Stimulated activated CD4-positive, alpha-beta T cell treated with anti-CD3 and anti-CD28 coated beads, Interleukin-12 subunit alpha, Interleukin-12 subunit beta, amount 100 ng/mL, for 48 hours (primary cell): Measurements from ENCODE around the gene TULP4.

ENCODE experiments used
- DNase-seq, 3 donors: peaks; one replicate each; pipeline ENCODE4 v3.0.0-alpha.2; 2020; ENCODE audit warnings: low read depth in 2 of 3, low spot score in 1 of 3

The TULP4 gene

DNA sequence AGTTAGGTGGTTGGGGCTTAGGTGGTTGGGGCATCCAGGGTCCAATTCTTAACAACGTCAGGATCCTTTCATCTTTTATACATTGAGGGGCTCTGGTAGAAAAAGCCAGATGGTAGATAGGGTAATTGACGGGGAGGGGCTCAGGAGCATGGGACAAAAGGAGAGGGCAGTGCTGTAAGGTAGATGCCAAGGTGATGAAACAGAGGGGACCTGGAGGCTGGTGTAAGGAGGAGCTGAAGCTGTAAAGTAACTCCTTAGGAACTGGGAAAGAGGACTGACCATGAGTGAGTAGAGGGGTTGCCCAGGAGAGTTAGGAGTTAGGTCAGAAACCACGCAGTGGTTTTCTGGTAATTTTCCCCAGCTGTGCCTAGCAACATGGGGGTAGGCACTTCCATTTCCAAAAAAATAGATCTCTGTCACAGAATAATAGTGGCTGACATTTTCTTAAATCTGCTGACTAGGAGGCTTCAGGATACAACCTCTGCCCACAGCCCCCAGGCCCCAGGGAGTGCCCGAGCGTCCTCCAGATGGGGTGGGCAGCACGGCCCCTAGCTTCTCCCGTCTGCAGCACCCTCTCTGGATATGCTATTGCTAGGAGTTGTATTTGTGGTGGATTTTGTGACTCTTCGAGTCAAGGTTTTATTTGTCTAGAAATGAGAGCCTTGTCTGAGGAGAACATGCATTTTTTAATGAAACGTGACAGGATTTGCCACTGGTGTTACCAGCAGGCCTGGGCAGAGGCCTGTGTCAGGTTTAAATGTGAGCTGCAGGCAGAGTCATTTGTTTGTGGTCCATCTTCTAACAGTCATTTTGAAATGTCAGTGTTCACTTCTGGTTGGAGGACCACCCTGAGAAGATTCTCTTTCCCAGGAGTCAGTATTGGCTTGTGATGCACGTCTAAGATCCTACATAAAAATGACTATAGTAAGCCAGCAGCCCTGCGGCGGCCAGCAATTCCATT is 44.6 kb downstream of the TULP4 start:
- DNase-seq = no peak

DNA sequence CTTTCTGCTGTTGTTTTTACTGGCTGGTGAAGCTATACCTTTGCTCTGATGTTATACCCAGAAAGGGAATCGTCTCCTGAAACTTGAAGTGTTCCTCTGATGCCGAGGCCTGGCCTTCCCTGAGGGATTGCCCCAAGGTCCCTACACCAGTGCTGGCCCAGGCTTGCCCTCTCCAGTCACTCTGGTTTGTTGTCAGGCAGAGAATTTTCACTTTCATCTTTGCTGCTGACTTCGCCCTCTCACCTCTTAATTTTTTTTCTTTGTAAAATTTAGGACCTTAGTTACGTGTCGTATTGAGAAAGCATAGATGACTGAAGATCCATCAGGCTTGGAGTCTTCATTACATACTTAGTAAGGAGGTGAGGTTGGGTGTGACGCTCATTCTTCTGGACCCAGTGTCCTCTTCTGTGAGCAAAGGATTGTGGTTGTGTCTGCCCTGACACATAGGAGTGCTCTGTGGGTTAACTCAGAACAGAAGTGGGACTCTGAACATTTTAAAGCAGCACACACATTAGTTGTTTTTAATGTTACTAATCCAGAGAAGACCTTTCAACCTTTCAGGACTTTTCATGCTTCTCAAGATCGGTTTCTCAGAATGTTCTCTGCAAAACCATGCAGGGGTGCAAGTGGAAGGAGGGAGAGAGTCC is 45.4 kb downstream of the TULP4 start:
- DNase-seq = peak in 1 of 3 donors; percentile 7

DNA sequence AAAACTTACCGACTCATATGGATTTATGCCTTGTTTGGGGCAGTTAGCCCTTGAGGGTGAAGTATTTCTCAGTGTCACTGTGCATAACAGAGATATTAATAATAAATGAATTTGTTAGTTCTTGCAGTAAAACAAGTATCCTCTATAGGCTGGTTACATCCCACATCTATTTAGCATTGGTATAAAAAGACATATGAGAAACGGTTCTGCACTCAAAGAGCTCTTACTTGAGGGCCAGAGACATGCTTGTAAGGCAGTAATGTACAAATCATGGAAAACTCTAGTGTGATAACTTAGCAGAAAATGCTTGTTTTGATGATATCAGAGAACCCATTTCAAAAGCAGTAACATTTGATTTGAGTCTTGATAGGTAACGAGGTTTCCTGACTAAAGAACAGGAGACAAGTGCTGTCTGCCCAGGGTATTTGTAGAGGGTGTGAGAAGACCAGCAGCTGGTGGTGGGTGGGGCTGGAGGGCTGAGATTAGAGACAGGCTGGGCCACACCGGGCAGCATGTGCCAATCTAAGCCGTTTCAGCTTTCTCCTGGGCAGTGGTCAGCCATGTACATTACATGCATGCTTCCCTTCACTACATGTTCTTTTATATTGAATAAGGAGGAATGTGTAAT is 46.3 kb downstream of the TULP4 start:
- no peak for DNase-seq

DNA sequence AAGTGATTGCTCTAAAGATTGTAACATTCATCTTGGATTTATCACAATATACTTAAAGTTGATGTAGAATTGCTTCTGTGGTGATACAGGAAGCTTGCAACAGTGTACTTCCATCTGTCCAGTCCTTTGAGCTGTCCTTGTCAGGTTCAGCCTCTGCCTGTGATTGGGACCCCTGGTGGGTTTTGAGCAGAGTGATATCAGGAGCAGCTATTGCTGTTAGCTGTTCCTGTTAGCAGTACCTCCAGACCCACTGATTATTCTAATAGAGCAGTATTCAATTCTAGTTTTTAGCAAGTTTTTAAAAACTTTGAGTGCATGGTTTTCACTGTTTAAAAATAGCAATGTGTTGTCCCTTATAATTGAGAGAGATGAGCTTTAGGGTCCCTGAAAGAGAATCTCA is 48.8 kb downstream of the TULP4 start:
- no peak for DNase-seq

DNA sequence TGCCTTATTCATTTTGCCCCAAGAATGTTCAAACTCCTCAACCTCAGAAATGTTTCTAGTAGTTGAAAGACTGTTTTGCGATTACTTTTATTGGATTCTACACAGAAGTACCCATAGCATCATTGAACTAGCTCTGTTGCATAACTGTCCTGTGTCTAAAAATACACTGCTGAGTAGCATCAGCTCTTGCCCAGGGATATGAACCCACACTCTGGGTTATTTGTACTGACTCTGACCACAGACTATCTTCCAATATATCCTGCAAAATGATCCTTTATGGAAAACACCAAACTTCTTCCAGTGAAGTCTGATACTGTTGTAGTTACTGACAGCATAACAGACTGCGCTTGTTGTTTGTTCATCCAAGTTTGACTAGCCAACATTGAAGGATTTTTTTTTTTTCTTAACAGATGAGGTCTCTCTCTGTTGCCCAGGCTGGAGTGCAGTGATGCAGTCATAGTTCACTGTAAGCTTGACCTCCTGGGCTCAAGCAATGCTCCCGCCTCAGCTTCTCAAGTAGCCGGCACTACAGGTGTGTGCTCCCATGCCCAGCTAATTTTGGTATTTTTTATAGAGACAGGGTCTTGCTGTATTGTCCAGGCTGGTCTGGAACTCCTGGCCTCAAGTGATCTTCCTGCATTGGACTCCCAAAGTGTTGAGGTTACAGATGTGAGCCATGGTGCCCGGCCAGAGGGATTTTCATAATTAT is 49.9 kb downstream of the TULP4 start:
- no peak for DNase-seq

DNA sequence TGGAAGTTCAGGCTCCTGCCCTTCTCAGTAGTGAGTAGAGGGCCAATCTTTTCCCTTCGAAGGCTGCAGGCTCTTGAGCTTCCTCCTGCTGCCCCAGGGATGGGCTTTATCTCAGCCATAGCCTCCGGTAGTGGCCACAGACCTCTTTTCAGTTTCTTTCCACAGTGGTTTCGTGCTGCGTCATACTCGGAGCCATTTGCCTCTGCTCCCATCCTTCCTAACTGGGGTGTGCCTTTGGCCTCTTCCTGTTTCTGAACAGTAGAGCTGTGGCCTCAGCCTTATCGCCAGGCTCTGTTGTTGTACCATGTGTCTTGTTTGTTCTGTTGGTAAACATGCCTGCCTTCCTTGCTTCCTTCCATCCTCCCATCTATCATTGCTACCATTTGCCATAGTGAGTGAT is 54.1 kb downstream of the TULP4 start:
- DNase-seq = no peak

DNA sequence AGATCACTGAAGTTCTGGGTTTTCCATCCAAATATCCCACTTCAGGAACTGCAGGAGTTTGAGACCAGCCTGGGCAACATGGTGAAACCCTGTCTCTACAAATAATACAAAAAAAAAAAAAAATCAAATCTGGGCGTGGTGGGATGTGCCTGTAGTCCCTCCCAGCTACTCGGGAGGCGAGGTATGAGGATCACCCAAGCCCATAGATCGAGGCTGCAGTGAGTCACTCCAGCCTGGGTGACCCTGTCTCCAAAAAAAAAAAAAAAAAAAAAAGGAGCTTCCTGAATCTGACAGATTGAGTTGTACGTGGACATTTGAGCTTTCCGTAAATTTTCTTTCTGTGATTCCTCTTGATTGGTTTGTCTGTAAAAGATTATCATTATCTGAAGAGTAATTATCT is 55.6 kb downstream of the TULP4 start:
- no peak for DNase-seq

DNA sequence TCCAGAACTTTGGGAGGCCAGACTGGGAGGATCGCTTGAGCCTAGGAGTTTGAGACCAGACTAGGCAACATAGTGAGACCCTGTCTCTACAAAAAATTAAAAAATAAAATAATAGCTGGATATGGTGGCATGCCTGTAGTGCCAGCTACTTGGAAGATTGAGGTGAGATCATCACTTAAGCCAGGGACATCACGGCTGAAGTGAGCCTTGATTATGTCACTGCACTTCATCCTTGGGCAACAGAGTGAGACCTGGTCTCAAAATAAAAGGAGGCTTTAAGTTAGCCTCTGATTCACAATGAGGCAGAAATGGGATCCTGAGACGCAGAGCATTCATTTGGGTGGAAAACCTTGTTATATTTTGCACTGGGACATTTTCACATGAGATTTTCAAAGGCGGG is 57.0 kb downstream of the TULP4 start:
- DNase-seq = no peak

DNA sequence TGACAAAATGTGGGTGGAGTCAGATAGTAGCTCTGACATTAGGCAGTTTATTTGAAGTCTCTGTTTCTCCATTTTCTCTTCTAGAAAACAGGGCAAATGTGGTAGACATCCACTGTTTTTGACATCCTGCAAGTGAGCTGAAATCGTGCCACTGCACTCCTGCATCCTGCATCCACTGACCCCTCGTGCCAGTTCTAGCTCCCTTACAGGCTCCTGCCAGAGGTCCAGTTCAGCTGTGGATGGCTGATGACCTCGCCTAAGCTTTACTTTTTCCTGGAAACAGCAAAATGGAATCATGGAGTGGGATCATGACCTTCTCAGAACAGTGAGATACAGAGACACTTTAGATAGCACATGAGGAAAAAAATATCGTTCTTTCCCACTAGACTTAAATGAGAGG is 58.5 kb downstream of the TULP4 start:
- DNase-seq = no peak

DNA sequence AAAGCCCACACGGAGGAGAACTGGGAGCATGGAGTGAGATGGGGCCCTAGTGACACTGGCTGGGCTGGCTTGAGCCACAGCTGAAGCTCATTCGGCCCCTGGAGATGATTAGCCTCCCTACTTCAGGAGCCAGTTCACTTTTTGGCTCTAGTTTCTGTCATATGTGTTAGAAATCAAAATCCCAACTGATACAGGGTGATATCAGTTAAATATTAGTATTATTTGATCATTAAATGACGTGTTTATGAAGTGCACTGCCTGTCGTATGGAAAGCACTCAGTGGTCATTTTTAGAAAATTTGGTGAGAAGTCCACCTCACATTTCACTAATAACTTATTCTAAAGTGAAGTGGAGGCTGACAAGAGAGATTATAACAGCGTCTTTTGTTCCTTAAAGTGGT is 59.0 kb downstream of the TULP4 start:
- DNase-seq = no peak

DNA sequence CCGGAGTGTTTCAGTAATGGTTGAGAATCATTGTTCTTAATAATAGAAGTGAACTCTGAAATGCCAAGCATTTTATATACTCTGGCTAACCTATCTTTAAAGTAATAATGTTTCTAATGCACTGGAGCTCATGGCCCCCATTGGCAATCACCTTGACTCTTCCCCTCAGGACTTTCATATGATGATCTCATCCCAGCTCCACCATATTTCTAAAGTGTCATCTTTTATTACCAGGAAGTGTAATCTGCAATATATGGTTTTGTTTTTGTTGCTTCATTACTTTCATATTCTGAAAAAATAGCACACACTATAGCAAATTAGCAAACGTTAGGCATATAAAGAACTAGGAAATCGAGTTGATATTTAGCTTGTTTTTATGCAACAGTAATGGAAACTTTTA is 60.3 kb downstream of the TULP4 start:
- DNase-seq = no peak

DNA sequence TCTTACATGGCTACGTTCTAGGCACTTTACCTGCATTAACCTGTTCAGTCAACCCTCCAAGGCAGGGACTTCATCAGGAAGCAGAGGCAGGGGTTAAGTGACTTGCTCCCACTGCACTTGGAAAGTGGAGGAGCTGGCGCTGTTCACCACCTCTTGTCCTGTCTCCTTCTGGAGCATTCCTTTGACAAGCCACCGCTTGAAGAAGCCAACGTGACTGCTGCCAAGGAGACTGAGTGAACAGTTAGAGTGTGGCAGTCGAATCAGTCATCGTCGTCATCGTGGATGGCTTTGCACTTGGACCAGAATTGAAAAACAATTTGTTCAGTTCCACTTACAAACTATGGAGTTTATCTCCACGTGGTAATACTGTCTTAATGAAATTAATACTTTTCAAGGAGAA is 60.9 kb downstream of the TULP4 start:
- no peak for DNase-seq

DNA sequence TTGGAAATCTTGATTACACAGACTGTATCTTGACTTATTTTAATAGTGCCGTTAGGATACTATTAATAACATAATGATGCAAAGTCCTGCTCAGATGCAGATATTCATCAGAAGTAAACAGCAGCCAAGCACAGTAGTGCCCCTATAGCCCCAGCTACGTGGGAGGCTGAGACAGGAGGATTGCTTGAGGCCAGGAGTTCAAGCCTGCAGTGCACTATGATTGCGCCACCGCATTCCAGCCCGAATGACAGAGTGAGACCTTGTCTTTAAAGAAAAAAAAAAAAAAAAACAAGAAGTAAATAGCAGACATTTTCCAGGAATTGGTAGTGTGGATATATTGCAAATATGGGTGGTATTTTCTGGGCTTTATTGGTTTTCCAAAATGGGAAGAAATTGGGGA is 61.8 kb downstream of the TULP4 start:
- no peak for DNase-seq

DNA sequence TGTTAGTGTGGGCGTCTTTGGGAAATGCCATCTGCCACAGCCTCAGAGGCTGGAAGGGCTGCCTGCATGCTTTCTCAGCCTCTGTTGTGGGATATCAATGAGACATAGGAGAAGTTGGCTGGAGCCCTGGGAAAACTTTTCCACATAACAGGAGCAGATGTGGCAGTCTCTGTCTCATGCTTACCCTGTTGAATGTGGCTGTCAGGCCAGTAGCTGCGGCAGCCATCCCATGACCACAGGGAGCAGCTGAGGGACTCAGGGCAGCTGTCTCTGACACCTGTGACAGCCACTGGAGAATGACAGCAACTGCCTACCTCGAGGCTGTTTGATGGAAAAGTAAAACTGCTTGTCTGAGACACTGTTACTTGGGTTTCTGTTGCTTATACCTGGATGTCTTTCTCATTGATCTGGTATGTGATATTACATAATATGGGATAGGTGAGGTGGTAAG is 64.4 kb downstream of the TULP4 start:
- no peak for DNase-seq

DNA sequence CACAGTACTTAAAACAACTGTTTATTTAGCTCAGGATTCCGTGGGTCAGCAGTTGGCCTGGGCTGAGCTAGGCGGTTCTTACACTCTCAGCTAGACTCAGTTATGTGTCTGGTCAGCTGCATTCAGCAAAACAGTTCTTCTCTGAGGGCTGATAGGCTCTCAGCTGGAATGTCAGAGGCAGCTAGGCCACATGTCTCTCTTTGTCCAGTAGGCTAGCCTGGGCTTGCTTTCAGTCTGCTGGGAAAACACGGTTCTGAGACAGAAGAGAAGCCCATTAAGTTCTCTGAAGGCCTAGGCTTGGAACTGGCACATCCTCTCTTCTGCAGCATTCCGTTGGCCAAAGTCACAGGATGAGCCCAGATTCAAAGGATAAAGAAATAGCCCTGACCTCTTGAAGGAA is 65.6 kb downstream of the TULP4 start:
- DNase-seq = no peak

DNA sequence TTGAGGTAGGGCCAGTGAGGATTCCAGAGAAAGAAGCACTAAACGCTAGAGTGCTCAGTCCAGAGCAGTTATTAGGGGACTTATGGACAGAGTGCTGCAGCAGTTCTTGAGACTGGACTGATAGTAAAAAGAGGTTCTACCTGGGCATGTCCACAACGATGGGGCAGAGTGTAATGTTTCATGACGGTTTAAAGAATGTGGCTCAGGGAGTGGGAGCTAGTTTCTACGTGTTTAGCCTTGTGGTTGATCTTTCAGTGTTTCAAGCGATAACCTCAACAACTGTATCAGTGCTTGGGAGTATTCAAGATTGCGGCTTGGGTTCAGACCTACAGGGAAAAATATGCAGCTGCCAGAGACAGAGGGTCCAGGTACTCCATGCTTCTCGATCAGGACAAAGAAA is 67.1 kb downstream of the TULP4 start:
- no peak for DNase-seq

DNA sequence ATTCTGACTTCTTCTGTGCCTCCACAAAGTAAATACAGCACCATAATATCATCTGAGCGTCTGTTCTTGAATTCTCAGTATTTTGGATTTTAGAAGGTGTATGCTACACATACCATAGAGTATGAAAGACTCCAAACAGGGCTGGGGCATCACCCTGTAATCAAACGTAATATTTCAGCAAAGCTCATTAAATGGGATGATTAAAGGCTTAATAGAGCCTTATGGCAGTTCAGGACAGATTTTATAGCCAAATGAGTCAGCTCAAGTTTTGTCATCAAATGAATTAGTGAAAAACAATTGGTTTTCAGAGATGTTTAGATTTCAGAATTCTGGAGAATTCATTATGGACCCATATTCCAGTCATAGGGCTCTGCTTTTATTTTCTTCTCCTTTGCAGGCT is 68.9 kb downstream of the TULP4 start:
- DNase-seq = no peak

DNA sequence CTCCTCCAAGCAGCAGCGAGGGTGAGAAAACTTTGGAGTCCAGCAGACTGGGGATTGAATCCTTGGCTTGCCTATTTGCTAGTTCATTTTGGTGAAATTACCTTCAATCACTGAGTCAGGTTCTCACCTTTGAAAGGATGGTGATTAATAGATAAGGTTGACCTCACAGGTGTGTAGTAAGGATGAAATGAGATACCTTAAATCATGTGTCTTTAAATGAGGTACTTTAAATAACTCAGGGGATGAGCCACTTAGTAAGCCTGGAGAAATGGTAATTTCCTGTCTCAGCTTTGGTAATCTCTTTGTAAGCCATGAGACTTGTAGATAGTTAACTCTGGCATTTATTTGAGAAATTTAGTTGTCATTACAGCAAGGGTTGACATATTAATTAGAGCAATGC is 70.2 kb downstream of the TULP4 start:
- no peak for DNase-seq

DNA sequence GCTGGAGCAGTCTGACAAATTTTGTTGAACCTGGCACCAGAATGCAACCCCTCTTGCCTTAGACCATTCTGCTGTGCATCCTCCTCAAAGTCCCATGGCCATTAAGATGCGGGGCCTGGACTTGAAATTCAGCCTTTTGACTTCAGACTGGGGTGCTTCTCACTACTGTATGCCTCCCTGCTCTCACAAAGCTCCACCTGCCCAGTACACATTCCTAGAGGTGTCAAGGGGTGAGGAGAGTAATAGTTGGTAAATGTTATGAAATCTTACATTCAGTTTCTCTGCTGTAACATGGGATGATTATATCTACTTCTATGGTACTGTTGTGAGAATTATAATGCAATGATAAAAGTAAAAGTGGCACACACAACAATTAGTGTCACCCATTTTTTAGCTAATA is 70.8 kb downstream of the TULP4 start:
- DNase-seq = no peak

DNA sequence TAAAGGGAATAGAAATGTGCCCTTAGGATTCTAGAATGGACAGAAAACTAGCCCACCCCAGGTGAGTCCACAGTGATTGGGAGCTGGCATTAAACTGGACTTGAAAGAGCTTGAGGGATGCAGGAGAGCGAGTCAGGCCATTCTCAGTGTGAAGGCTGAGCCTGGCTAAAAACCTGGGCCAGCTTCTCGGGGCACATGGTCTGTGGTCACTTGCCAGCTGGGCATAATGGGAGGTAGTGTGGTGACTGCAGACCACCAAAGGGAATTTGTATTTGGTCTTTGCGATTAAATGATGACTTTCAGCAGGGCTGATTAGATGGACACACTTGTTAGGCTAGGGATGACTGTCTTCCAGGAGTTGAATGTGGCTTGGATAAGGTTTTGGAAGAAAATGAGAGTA is 71.3 kb downstream of the TULP4 start:
- no peak for DNase-seq

DNA sequence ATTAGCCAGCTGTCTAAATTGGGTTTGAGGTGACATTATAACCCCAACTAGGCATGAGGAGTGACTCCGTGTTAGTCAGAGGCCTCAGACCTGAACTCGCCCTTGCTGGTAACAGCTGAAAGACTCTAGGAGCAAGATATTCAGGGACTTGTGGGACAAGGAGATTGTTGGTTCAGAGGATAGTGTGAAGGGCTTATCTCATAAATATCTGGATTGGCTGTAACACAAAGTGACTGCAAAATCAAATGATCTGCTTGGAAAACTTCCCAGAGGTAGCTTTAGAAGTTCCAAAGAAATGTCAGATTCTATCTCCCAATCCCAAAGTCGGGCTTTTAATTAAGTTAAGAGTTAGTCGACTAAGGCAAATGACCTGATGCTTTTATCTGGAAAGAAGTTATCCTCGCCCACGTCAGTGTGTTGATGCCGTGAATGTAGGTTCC is 72.4 kb downstream of the TULP4 start:
- DNase-seq = no peak
